GM12875 (cell line): ENCODE results near the gene VCX2.
"Not testable (repeated sequence)": the region's sequence is repeated elsewhere in the genome, so short reads cannot be mapped to it uniquely, and the experiment has no call there.

ENCODE experiments used
- H3K4me3 ChIP-seq: one replicate; pipeline ENCODE4 v1.5.1; 2011; ENCODE audit warnings: low read depth, low read length, control low read depth
- CTCF ChIP-seq: IDR thresholded peaks from 2 replicates; pipeline ENCODE4 v1.5.1; 2011; ENCODE audit warnings: low read depth, mild to moderate bottlenecking, control low read depth, inconsistent platforms, low read length, moderate library complexity, borderline replicate concordance; ENCODE audit not compliant: insufficient read depth

Gene VCX2

GRCh38 chrX:8125566-8125965, 45.5 kb downstream of the VCX2 start:
- TF ChIP-seq CTCF: no peak

GRCh38 chrX:8122538-8122937, 48.5 kb downstream of the VCX2 start:
- H3K4me3 ChIP-seq: no peak overlapping the region
- no peak for TF ChIP-seq CTCF

More at GRCh38 chrX:8125566-8125965, 45.5 kb downstream of the VCX2 start:
- H3K4me3 ChIP-seq: no peak overlapping the region

- H3K4me3 ChIP-seq: not testable (repeated sequence)
Measured at GRCh38 chrX:8121391-8121790, 49.7 kb downstream of the VCX2 start.
